GM12875 (cell line): ENCODE data around the gene PDK4.

Source experiments
- H3K4me3 ChIP-seq: one replicate; pipeline ENCODE4 v1.5.1; 2011; ENCODE audit warnings: low read depth, low read length, control low read depth
- CTCF ChIP-seq: IDR thresholded peaks from 2 replicates; pipeline ENCODE4 v1.5.1; 2011; ENCODE audit warnings: low read depth, mild to moderate bottlenecking, control low read depth, inconsistent platforms, low read length, moderate library complexity, borderline replicate concordance; ENCODE audit not compliant: insufficient read depth

Gene PDK4

GRCh38 chr7:95550546-95550945 lies 45.8 kb downstream of the PDK4 start:
- no peak for TF ChIP-seq CTCF
- H3K4me3 ChIP-seq = no peak overlapping the region

GRCh38 chr7:95549818-95550529 lies 46.3 kb downstream of the PDK4 start:
- TF ChIP-seq CTCF = no peak
- H3K4me3 ChIP-seq = no peak overlapping the region

- TF ChIP-seq CTCF = no peak
- no peak overlapping the region for H3K4me3 ChIP-seq
Measured at GRCh38 chr7:95547361-95548348, 48.7 kb downstream of the PDK4 start.

GRCh38 chr7:95546647-95547046 lies 49.7 kb downstream of the PDK4 start:
- no peak for TF ChIP-seq CTCF
- no peak overlapping the region for H3K4me3 ChIP-seq

GRCh38 chr7:95545673-95546072 lies 50.6 kb downstream of the PDK4 start:
- H3K4me3 ChIP-seq = no peak overlapping the region
- TF ChIP-seq CTCF = no peak

- H3K4me3 ChIP-seq = no peak overlapping the region
- 0 out of 2 replicates have a peak, but pooled peaks have one; percentile 14 for TF ChIP-seq CTCF
Measured at GRCh38 chr7:95545007-95545615, 51.2 kb downstream of the PDK4 start.
